IPS-11a (cell line): ENCODE data around the gene PDE10A.

Experiments
- H3K4me3 ChIP-seq: one replicate; pipeline ENCODE4 v1.5.1; 2013; ENCODE audit warnings: low read depth, low read length, control low read depth

Gene PDE10A

GRCh38 chr6:165300422-165300936 is 362.6 kb downstream of the PDE10A start:
- no peak overlapping the region for H3K4me3 ChIP-seq

- H3K4me3 ChIP-seq, result no peak overlapping the region
These were observed 364.2 kb downstream of the PDE10A start for GRCh38 chr6:165298875-165299274.

- H3K4me3 ChIP-seq, result no peak overlapping the region
These were observed 364.6 kb downstream of the PDE10A start for GRCh38 chr6:165298402-165298801.

DNA sequence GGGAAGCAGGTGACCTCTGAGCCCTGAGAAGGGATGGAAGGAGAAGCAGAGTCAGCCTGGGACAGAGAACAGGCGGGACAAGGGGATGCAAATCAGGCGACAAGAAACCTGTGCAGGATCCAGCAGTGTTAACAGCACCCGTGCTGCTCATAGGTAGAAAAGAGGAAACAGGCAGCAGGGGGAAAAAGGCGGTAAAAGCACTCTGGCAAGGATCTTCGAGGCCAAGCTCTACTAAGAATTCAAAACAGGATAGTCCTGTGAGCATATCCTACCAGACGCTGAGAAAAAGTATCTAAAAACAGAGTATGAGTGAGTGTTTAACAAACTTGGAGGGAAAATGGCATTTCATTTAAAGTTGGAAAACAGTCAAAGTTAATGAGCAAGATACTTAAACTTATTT is 370.4 kb downstream of the PDE10A start:
- no peak overlapping the region for H3K4me3 ChIP-seq
